HepG2 (cell line): ENCODE results near the gene ZNF500. TPM values are rescaled to one million over a fixed set of nuclear protein-coding genes. Genes with fewer than 3 reads are reported as not detected.

Source experiments
- ARID2 ChIP-seq: sonication (generic); formaldehyde crosslinking; IDR thresholded peaks from 2 replicates; pipeline ENCODE4 v1.8.1; 2022; ENCODE audit warnings: mild to moderate bottlenecking, missing genetic modification reagents, borderline replicate concordance
- ASH2L ChIP-seq: fragments of 300-600, 200-600 bp; sonication (generic); IDR thresholded peaks from 2 replicates; pipeline ENCODE4 v1.7.0; 2017; ENCODE audit warnings: low read depth, mild to moderate bottlenecking, moderate library complexity, mixed read lengths, low read length; ENCODE audit not compliant: insufficient read length
- FOXA3 ChIP-seq: IDR thresholded peaks from 2 replicates; pipeline ENCODE4 v1.6.1; 2016; ENCODE audit warnings: missing genetic modification reagents, missing compliant biosample characterization
- NFIB ChIP-seq: sonication (generic); formaldehyde crosslinking; IDR thresholded peaks from 2 replicates; pipeline ENCODE4 v1.9.0; 2021; ENCODE audit warnings: missing genetic modification reagents, mild to moderate bottlenecking, borderline replicate concordance
- PHF21A ChIP-seq: sonication (generic); formaldehyde crosslinking; IDR thresholded peaks from 2 replicates; pipeline ENCODE4 v1.5.0; 2020; ENCODE audit warnings: mild to moderate bottlenecking, missing genetic modification reagents
- SMAD9 ChIP-seq: sonication (generic); formaldehyde crosslinking; IDR thresholded peaks from 2 replicates; pipeline ENCODE4 v1.5.1; 2020; ENCODE audit warnings: mild to moderate bottlenecking, missing genetic modification reagents
- ZNF703 ChIP-seq: sonication (generic); formaldehyde crosslinking; IDR thresholded peaks from 2 replicates; pipeline ENCODE4 v1.5.1; 2020; ENCODE audit warnings: missing genetic modification reagents, mild to moderate bottlenecking, moderate library complexity, borderline replicate concordance
- ZNF878 ChIP-seq: sonication (generic); formaldehyde crosslinking; IDR thresholded peaks from 2 replicates; pipeline ENCODE4 v1.8.1; 2023; ENCODE audit warnings: mild to moderate bottlenecking, missing genetic modification reagents, moderate library complexity
- ZSCAN12 ChIP-seq: sonication (generic); formaldehyde crosslinking; IDR thresholded peaks from 2 replicates; pipeline ENCODE4 v1.9.0; 2021; ENCODE audit warnings: mild to moderate bottlenecking, missing genetic modification reagents
- polyA plus RNA-seq, 8 experiments: library from polyadenylated mRNA; depleted of rRNA in 3 of 8; stranded (reverse) in 7 of 8; unstranded in 1 of 8; fragments of >200 nt; fragmentation: Illumina TruSeq in 4 of 8; extraction: Trizol in 4 of 8; gene quantifications; 2 replicates each; pipeline versions ENCODE4 v1.2.1 to v1.2.3, GENCODE V29; 2011 to 2016; ENCODE audit warnings: low read depth in 4 of 8, missing spikeins in 1 of 8, mixed read lengths in 1 of 8; ENCODE audit not compliant: insufficient read depth in 1 of 8
- total RNA-seq, 5 experiments: library from RNA; depleted of rRNA; stranded (reverse); fragments of >200 nt; fragmentation: Illumina TruSeq; extraction: Trizol; gene quantifications; 2 replicates each; pipeline ENCODE4 v1.2.3, GENCODE V29; 2016; ENCODE audit warnings: low read depth in 1 of 5
- TF ChIP-seq, protein P1 (sequence below), 2 experiments: IDR thresholded peaks; 2 replicates each; pipeline ENCODE4 v1.6.1; 2011 to 2012; ENCODE audit warnings: low read length in 2 of 2, borderline replicate concordance in 1 of 2, low read depth in 1 of 2, mild to moderate bottlenecking in 1 of 2, moderate library complexity in 1 of 2
- TF ChIP-seq, protein P2 (sequence below): sonication (generic); formaldehyde crosslinking; IDR thresholded peaks from 2 replicates; pipeline ENCODE4 v1.5.1; 2020; ENCODE audit warnings: mild to moderate bottlenecking, missing genetic modification reagents, moderate library complexity
- TF ChIP-seq, protein P3 (sequence below): sonication (generic); formaldehyde crosslinking; IDR thresholded peaks from 2 replicates; pipeline ENCODE4 v1.5.1; 2020; ENCODE audit warnings: mild to moderate bottlenecking, moderate library complexity, missing genetic modification reagents
- TF ChIP-seq, protein P4 (sequence below): sonication (generic); formaldehyde crosslinking; IDR thresholded peaks from 2 replicates; pipeline ENCODE4 v1.9.0; 2021; ENCODE audit warnings: missing genetic modification reagents, borderline replicate concordance
- TF ChIP-seq, protein P5 (sequence below): sonication (generic); formaldehyde crosslinking; IDR thresholded peaks from 2 replicates; pipeline ENCODE4 v1.5.0; 2020; ENCODE audit warnings: missing genetic modification reagents

ZNF500 gene
- total and polyA plus RNA-seq, 2 of the 13 experiments (the other 11 are each of a cell fraction or from before 2014, with no cell fraction given), result 6.1 to 12.2 TPM

DNA sequence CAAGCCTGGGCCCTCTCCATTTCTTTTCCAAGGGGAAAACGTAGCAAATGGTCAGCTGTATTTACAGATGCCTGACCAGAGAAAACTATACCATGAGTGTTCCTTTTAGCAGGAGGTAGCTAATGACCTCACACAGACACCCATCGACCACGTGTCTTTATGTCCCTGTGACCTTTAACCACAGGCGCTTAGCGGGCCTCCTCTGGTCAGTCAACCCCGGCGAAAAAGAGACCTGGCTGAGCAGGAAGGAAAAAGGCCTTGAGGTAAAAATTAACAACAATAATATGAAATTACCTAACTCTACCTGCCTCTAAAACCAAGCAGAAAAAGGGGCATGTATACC lies 64.5 kb downstream of the ZNF500 start (continued):
- TF ChIP-seq FOXA3 (CRISPR knock-in tag) (peak; percentile 38), NFIB (CRISPR knock-in tag) (no peak), SMAD9 (CRISPR knock-in tag) (no peak), ZNF703 (CRISPR knock-in tag) (no peak), ARID2 (CRISPR knock-in tag) (no peak), ASH2L (no peak), ZSCAN12 (CRISPR knock-in tag) (no peak), PHF21A (CRISPR knock-in tag) (no peak), ZNF878 (CRISPR knock-in tag) (no peak)
- TF ChIP-seq, protein P1, sequence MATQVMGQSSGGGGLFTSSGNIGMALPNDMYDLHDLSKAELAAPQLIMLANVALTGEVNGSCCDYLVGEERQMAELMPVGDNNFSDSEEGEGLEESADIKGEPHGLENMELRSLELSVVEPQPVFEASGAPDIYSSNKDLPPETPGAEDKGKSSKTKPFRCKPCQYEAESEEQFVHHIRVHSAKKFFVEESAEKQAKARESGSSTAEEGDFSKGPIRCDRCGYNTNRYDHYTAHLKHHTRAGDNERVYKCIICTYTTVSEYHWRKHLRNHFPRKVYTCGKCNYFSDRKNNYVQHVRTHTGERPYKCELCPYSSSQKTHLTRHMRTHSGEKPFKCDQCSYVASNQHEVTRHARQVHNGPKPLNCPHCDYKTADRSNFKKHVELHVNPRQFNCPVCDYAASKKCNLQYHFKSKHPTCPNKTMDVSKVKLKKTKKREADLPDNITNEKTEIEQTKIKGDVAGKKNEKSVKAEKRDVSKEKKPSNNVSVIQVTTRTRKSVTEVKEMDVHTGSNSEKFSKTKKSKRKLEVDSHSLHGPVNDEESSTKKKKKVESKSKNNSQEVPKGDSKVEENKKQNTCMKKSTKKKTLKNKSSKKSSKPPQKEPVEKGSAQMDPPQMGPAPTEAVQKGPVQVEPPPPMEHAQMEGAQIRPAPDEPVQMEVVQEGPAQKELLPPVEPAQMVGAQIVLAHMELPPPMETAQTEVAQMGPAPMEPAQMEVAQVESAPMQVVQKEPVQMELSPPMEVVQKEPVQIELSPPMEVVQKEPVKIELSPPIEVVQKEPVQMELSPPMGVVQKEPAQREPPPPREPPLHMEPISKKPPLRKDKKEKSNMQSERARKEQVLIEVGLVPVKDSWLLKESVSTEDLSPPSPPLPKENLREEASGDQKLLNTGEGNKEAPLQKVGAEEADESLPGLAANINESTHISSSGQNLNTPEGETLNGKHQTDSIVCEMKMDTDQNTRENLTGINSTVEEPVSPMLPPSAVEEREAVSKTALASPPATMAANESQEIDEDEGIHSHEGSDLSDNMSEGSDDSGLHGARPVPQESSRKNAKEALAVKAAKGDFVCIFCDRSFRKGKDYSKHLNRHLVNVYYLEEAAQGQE (IDR thresholded peaks at IDR 0.05; ENCODE audit: borderline replicate concordance in 1 of 2, low read depth in 1 of 2, low read length in 2 of 2), result no peak
- TF ChIP-seq, protein P2, sequence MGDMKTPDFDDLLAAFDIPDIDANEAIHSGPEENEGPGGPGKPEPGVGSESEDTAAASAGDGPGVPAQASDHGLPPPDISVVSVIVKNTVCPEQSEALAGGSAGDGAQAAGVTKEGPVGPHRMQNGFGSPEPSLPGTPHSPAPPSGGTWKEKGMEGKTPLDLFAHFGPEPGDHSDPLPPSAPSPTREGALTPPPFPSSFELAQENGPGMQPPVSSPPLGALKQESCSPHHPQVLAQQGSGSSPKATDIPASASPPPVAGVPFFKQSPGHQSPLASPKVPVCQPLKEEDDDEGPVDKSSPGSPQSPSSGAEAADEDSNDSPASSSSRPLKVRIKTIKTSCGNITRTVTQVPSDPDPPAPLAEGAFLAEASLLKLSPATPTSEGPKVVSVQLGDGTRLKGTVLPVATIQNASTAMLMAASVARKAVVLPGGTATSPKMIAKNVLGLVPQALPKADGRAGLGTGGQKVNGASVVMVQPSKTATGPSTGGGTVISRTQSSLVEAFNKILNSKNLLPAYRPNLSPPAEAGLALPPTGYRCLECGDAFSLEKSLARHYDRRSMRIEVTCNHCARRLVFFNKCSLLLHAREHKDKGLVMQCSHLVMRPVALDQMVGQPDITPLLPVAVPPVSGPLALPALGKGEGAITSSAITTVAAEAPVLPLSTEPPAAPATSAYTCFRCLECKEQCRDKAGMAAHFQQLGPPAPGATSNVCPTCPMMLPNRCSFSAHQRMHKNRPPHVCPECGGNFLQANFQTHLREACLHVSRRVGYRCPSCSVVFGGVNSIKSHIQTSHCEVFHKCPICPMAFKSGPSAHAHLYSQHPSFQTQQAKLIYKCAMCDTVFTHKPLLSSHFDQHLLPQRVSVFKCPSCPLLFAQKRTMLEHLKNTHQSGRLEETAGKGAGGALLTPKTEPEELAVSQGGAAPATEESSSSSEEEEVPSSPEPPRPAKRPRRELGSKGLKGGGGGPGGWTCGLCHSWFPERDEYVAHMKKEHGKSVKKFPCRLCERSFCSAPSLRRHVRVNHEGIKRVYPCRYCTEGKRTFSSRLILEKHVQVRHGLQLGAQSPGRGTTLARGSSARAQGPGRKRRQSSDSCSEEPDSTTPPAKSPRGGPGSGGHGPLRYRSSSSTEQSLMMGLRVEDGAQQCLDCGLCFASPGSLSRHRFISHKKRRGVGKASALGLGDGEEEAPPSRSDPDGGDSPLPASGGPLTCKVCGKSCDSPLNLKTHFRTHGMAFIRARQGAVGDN (CRISPR knock-in tag), result peak; percentile 59
- TF ChIP-seq, protein P3, sequence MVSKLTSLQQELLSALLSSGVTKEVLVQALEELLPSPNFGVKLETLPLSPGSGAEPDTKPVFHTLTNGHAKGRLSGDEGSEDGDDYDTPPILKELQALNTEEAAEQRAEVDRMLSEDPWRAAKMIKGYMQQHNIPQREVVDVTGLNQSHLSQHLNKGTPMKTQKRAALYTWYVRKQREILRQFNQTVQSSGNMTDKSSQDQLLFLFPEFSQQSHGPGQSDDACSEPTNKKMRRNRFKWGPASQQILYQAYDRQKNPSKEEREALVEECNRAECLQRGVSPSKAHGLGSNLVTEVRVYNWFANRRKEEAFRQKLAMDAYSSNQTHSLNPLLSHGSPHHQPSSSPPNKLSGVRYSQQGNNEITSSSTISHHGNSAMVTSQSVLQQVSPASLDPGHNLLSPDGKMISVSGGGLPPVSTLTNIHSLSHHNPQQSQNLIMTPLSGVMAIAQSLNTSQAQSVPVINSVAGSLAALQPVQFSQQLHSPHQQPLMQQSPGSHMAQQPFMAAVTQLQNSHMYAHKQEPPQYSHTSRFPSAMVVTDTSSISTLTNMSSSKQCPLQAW, result 0 out of 2 replicates have a peak, but pooled peaks have one; percentile 16
- TF ChIP-seq, protein P4, sequence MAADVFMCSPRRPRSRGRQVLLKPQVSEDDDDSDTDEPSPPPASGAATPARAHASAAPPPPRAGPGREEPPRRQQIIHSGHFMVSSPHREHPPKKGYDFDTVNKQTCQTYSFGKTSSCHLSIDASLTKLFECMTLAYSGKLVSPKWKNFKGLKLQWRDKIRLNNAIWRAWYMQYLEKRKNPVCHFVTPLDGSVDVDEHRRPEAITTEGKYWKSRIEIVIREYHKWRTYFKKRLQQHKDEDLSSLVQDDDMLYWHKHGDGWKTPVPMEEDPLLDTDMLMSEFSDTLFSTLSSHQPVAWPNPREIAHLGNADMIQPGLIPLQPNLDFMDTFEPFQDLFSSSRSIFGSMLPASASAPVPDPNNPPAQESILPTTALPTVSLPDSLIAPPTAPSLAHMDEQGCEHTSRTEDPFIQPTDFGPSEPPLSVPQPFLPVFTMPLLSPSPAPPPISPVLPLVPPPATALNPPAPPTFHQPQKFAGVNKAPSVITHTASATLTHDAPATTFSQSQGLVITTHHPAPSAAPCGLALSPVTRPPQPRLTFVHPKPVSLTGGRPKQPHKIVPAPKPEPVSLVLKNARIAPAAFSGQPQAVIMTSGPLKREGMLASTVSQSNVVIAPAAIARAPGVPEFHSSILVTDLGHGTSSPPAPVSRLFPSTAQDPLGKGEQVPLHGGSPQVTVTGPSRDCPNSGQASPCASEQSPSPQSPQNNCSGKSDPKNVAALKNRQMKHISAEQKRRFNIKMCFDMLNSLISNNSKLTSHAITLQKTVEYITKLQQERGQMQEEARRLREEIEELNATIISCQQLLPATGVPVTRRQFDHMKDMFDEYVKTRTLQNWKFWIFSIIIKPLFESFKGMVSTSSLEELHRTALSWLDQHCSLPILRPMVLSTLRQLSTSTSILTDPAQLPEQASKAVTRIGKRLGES, result no peak
- TF ChIP-seq, protein P5, sequence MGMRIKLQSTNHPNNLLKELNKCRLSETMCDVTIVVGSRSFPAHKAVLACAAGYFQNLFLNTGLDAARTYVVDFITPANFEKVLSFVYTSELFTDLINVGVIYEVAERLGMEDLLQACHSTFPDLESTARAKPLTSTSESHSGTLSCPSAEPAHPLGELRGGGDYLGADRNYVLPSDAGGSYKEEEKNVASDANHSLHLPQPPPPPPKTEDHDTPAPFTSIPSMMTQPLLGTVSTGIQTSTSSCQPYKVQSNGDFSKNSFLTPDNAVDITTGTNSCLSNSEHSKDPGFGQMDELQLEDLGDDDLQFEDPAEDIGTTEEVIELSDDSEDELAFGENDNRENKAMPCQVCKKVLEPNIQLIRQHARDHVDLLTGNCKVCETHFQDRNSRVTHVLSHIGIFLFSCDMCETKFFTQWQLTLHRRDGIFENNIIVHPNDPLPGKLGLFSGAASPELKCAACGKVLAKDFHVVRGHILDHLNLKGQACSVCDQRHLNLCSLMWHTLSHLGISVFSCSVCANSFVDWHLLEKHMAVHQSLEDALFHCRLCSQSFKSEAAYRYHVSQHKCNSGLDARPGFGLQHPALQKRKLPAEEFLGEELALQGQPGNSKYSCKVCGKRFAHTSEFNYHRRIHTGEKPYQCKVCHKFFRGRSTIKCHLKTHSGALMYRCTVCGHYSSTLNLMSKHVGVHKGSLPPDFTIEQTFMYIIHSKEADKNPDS (CRISPR knock-in tag), result no peak
